ENCODE results near the gene LMO7.

- TF ChIP-seq MAX (IDR thresholded peaks at IDR 0.05) (no peak), FOXM1 (IDR thresholded peaks at IDR 0.05; ENCODE audit: borderline replicate concordance, low read depth) (no peak), NFIC (IDR thresholded peaks at IDR 0.05) (no peak), REST (IDR thresholded peaks at IDR 0.05; ENCODE audit: low read depth) (no peak), EGR1 (IDR thresholded peaks at IDR 0.05) (no peak), RAD21 (IDR thresholded peaks at IDR 0.05; ENCODE audit: low read depth) (no peak), CREB1 (IDR thresholded peaks at IDR 0.05; ENCODE audit: low read depth) (no peak), CEBPB (IDR thresholded peaks at IDR 0.05) (no peak), TAF1 (IDR thresholded peaks at IDR 0.05; ENCODE audit: low read depth) (no peak), YY1 (IDR thresholded peaks at IDR 0.05; ENCODE audit: low read depth) (no peak)
Observed at GRCh38 chr13:75682326-75682725, 46.2 kb downstream of the LMO7 start.
